Measurements from ENCODE around the gene MACROH2A2. TPM values are rescaled to one million over a fixed set of nuclear protein-coding genes. Genes with fewer than 3 reads are reported as not detected.
A peak's percentile ranks its signal among the peaks of the same experiment; 100 is the strongest.

MACROH2A2 gene
- total and polyA plus RNA-seq, 2 of the 8 experiments (the other 6 are each of a cell fraction or from before 2014, with no cell fraction given) = 7.9 to 9.3 TPM

DNA sequence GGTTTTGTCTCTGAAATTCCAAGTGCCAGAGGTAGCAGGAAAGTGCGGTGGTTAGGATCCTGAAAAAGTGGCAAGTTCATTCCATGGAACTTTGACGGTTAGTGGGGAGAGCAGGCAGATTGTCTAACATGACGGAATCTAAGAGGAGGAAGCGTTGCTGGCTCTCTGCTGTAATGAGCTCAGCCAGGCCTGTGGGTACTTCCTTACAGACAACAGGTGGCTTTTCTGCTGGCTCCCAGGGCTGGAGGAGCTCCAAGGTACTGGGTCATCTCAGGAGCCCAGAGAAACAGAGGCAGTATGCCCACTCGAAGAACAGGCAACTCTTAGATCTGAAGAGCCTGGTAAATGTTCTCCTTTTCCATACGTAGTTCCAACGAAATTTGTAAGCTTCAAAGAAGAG is 83.0 kb downstream of the MACROH2A2 start:
- Histone ChIP-seq H3K23ac (ENCODE audit: insufficient read length) (no peak overlapping the region), H2BK120ac (replicated peaks; ENCODE audit: low read depth, low read length) (no peak overlapping the region), H3K9me3 (ENCODE audit: insufficient read depth in 2 of 2, low read depth in 1 of 2, low read length in 1 of 2) (no peaks in the 10 kb centered on the region), H3K79me2 (ENCODE audit: control insufficient read depth in 1 of 2, insufficient read depth in 2 of 2, low read length in 2 of 2) (no peaks in the 10 kb centered on the region), H3K36me3 (ENCODE audit: control insufficient read depth in 2 of 4, insufficient read depth in 4 of 4, low read length in 3 of 4) (no peaks in the 10 kb centered on the region), H4K5ac (ENCODE audit: insufficient read length, low read depth, low read length) (no peak overlapping the region), H4K20me1 (replicated peaks in 1 of 2; ENCODE audit: control insufficient read depth in 1 of 2, insufficient read depth in 2 of 2, low read length in 2 of 2) (peaks cover 0 to 2% of the 10 kb centered on the region in 2 experiments), H3K27me3 (replicated peaks in 1 of 4; ENCODE audit: control insufficient read depth in 3 of 4, extremely low read depth in 1 of 4, insufficient read depth in 3 of 4, low read length in 3 of 4) (peaks cover 0 to 25% (median 19%) of the 10 kb centered on the region in 4 experiments; a peak in 6 of 7 replicates), H3K56ac (replicated peaks; ENCODE audit: insufficient read length, low read depth, low read length) (no peak overlapping the region), H2BK12ac (ENCODE audit: low read depth, low read length) (no peak overlapping the region), H3K4me1 (replicated peaks in 1 of 4; ENCODE audit: control insufficient read depth in 3 of 4, insufficient read depth in 4 of 4, low read length in 3 of 4) (peaks cover 0 to 4% (median 1%) of the 10 kb centered on the region in 4 experiments; a peak in 2 of 7 replicates), H3K27ac (ENCODE audit: low read depth, low read length) (no peak overlapping the region), H3K14ac (ENCODE audit: insufficient read length) (no peak overlapping the region), H3K4me2 (ENCODE audit: insufficient read depth in 1 of 2, low read depth in 2 of 2, low read length in 2 of 2) (no peak overlapping the region), H3K4me3 (ENCODE audit: extremely low read depth in 1 of 4, insufficient read depth in 2 of 4, low read depth in 3 of 4, low read length in 4 of 4) (no peak overlapping the region), H4K91ac (replicated peaks; ENCODE audit: insufficient read length, low read length) (no peak overlapping the region), H3K79me1 (ENCODE audit: low read depth, low read length) (no peaks in the 10 kb centered on the region), H4K8ac (ENCODE audit: extremely low read depth, insufficient read depth, low read length) (no peak overlapping the region), H2BK15ac (ENCODE audit: low read length) (no peak overlapping the region), H3K9ac (replicated peaks in 1 of 4; ENCODE audit: extremely low read depth in 1 of 4, low read depth in 3 of 4, low read length in 3 of 4) (no peak overlapping the region), H3K4ac (replicated peaks; ENCODE audit: insufficient read length, low read depth, low read length) (no peak overlapping the region), H2AFZ (ENCODE audit: low read length) (no peak overlapping the region), H3K18ac (ENCODE audit: extremely low read depth, low read length) (no peak overlapping the region), H3K23me2 (ENCODE audit: low read depth, low read length) (peaks cover 12% of the 10 kb centered on the region; the same call in 1 of the 2 replicates), H2AK5ac (ENCODE audit: low read depth, low read length) (no peak overlapping the region), H2BK5ac (ENCODE audit: low read depth, low read length) (no peak overlapping the region), H2BK20ac (ENCODE audit: low read length) (no peak overlapping the region)
- ChIA-PET CTCF (ENCODE audit: partially characterized antibody) (interaction anchor here (0.7 to 4.7 kb wide), 10 partner anchors 9 to 349 kb away, joined by 3 to 20 read pairs (median 4); partner anchors contain the start of gene TYSND1), POLR2A (ENCODE audit: partially characterized antibody) (interaction anchor here (1.1 to 4.4 kb wide), 3 partner anchors 10 to 96 kb away, joined by 3 to 31 read pairs (median 3); partner anchors contain the start of genes SAR1A and TYSND1)
- no peak for FAIRE-seq
- peak in 1 of 2 experiments; percentile 35 for DNase-seq (ENCODE audit: low read depth in 1 of 2, low spot score in 2 of 2)
- WGBS, 2 experiments (ENCODE audit: extremely low coverage in 1 of 2, insufficient coverage in 1 of 2, insufficient read length in 1 of 2, insufficient replicate concordance in 2 of 2, low coverage in 1 of 2, low lambda C conversion rate in 2 of 2, missing lambda C conversion rate in 1 of 2) = 77% methylated on average over 7 of the region's 7 CpGs; no CpG with 5 or more reads in 1 of the 2 experiments
- no peak for TF ChIP-seq SUZ12 (IDR thresholded peaks at IDR 0.05; ENCODE audit: low read length)
- TF ChIP-seq, protein P1, sequence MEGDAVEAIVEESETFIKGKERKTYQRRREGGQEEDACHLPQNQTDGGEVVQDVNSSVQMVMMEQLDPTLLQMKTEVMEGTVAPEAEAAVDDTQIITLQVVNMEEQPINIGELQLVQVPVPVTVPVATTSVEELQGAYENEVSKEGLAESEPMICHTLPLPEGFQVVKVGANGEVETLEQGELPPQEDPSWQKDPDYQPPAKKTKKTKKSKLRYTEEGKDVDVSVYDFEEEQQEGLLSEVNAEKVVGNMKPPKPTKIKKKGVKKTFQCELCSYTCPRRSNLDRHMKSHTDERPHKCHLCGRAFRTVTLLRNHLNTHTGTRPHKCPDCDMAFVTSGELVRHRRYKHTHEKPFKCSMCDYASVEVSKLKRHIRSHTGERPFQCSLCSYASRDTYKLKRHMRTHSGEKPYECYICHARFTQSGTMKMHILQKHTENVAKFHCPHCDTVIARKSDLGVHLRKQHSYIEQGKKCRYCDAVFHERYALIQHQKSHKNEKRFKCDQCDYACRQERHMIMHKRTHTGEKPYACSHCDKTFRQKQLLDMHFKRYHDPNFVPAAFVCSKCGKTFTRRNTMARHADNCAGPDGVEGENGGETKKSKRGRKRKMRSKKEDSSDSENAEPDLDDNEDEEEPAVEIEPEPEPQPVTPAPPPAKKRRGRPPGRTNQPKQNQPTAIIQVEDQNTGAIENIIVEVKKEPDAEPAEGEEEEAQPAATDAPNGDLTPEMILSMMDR (IDR thresholded peaks at IDR 0.05; ENCODE audit: control extremely low read depth in 1 of 3, insufficient read depth in 1 of 3, low read depth in 1 of 3, low read length in 3 of 3) = no peak
- TF ChIP-seq FOSL1 (IDR thresholded peaks at IDR 0.05; ENCODE audit: insufficient read depth, low read depth, low read length) = no peak
- no peak for TF ChIP-seq TAF7 (optimal IDR thresholded peaks at IDR 0.05; ENCODE audit: borderline replicate concordance, low read depth, low read length)
- TF ChIP-seq RAD21 (IDR thresholded peaks at IDR 0.05 in 1 of 2, conservative IDR thresholded peaks at IDR 0.05 in 1 of 2; ENCODE audit: low read depth in 2 of 2, low read length in 2 of 2) = no peak
- no peak for TF ChIP-seq ZNF274 (IDR thresholded peaks at IDR 0.05; ENCODE audit: borderline replicate concordance, extremely low read depth, low read length)
- no peak for TF ChIP-seq NANOG (IDR thresholded peaks at IDR 0.05; ENCODE audit: insufficient read depth, low read depth, low read length, poor library complexity, severe bottlenecking)
- TF ChIP-seq SIX5 (IDR thresholded peaks at IDR 0.05; ENCODE audit: low read depth, low read length) = no peak
- no peak for TF ChIP-seq KDM1A (IDR thresholded peaks at IDR 0.05; ENCODE audit: borderline replicate concordance, low read length)
- TF ChIP-seq RXRA (IDR thresholded peaks at IDR 0.05; ENCODE audit: insufficient read depth, low read depth, low read length) = no peak
